KMS-11 (cell line): ENCODE measurements around the gene HOXC6.

Experiments
- H2AFZ ChIP-seq: fragments of 200-600 bp; sonication (generic); 2 replicates; pipeline ENCODE4 v1.6.1; 2016; ENCODE audit warnings: antibody characterized with exemption, mixed run types, low read depth
- H3K27ac ChIP-seq: fragments of 200-600 bp; sonication (generic); 2 replicates; pipeline ENCODE4 v1.6.1; 2016; ENCODE audit warnings: mild to moderate bottlenecking, mixed run types
- H3K27me3 ChIP-seq: fragments of 200-600 bp; sonication (generic); 2 replicates; pipeline ENCODE4 v1.6.1; 2017; ENCODE audit warnings: mild to moderate bottlenecking, low read depth, mixed run types, moderate library complexity; ENCODE audit not compliant: insufficient read depth
- H3K36me3 ChIP-seq: fragments of 200-600 bp; sonication (generic); 2 replicates; pipeline ENCODE4 v1.6.1; 2017; ENCODE audit warnings: mild to moderate bottlenecking, mixed run types; ENCODE audit not compliant: insufficient read depth
- H3K4me1 ChIP-seq: fragments of 200-600 bp; sonication (generic); 2 replicates; pipeline ENCODE4 v1.6.1; 2016; ENCODE audit warnings: mild to moderate bottlenecking, low read depth, mixed run types; ENCODE audit not compliant: poor library complexity, severe bottlenecking
- H3K4me2 ChIP-seq: fragments of 200-600 bp; sonication (generic); 2 replicates; pipeline ENCODE4 v1.7.0; 2016; ENCODE audit warnings: mild to moderate bottlenecking, mixed run types
- H3K4me3 ChIP-seq: fragments of 200-600 bp; sonication (generic); IDR thresholded peaks from 2 replicates; pipeline ENCODE4 v1.6.1; 2017; ENCODE audit warnings: low read depth, low read length, mixed read lengths; ENCODE audit not compliant: insufficient read depth
- H3K79me2 ChIP-seq: fragments of 200-600 bp; sonication (generic); 2 replicates; pipeline ENCODE4 v1.6.1; 2016; ENCODE audit warnings: low read depth, mixed run types; ENCODE audit not compliant: insufficient read depth
- H3K9ac ChIP-seq: fragments of 200-600 bp; sonication (generic); 2 replicates; pipeline ENCODE4 v1.6.1; 2016; ENCODE audit warnings: mild to moderate bottlenecking, mixed run types
- H4K20me1 ChIP-seq: fragments of 200-600 bp; sonication (generic); 2 replicates; pipeline ENCODE4 v1.6.1; 2016; ENCODE audit warnings: mild to moderate bottlenecking, mixed run types; ENCODE audit not compliant: insufficient read depth
- CTCF ChIP-seq: fragments of 200-600 bp; sonication (generic); conservative IDR thresholded peaks from 2 replicates; pipeline ENCODE4 v1.6.1; 2017; ENCODE audit warnings: low read depth, mild to moderate bottlenecking, antibody characterized with exemption, low read length, moderate library complexity, mixed read lengths

Gene HOXC6

GRCh38 chr12:53991077-53991460 lies 37.2 kb upstream of the HOXC6 start:
- H2AFZ ChIP-seq: no peak overlapping the region
- H3K36me3 ChIP-seq: no peaks in the 10 kb centered on the region
- no peak overlapping the region for H3K9ac ChIP-seq
- H3K27me3 ChIP-seq: peaks cover 100% of the 10 kb centered on the region
- H3K27ac ChIP-seq: no peak overlapping the region
- peaks cover 44% of the 10 kb centered on the region for H3K4me1 ChIP-seq
- no peaks in the 10 kb centered on the region for H3K79me2 ChIP-seq
- no peaks in the 10 kb centered on the region for H4K20me1 ChIP-seq
- H3K4me3 ChIP-seq: no peak overlapping the region
- no peak overlapping the region; the same call in 1 of the 2 replicates for H3K4me2 ChIP-seq
- TF ChIP-seq CTCF: no peak

GRCh38 chr12:53992377-53992889 lies 35.8 kb upstream of the HOXC6 start:
- no peak overlapping the region for H3K27ac ChIP-seq
- H3K4me2 ChIP-seq: no peak overlapping the region; the same call in 1 of the 2 replicates
- H3K4me1 ChIP-seq: peaks cover 50% of the 10 kb centered on the region
- H3K4me3 ChIP-seq: no peak overlapping the region
- TF ChIP-seq CTCF: no peak
- no peak overlapping the region for H3K9ac ChIP-seq
- no peaks in the 10 kb centered on the region for H3K36me3 ChIP-seq
- H3K79me2 ChIP-seq: no peaks in the 10 kb centered on the region
- H4K20me1 ChIP-seq: no peaks in the 10 kb centered on the region
- no peak overlapping the region for H2AFZ ChIP-seq
- H3K27me3 ChIP-seq: peaks cover 100% of the 10 kb centered on the region

GRCh38 chr12:53993162-53994008 lies 34.9 kb upstream of the HOXC6 start:
- no peak overlapping the region for H3K27ac ChIP-seq
- no peaks in the 10 kb centered on the region for H4K20me1 ChIP-seq
- H3K4me1 ChIP-seq: peaks cover 50% of the 10 kb centered on the region
- H3K27me3 ChIP-seq: peaks cover 100% of the 10 kb centered on the region
- H3K79me2 ChIP-seq: no peaks in the 10 kb centered on the region
- H3K36me3 ChIP-seq: no peaks in the 10 kb centered on the region
- TF ChIP-seq CTCF: no peak
- H3K9ac ChIP-seq: no peak overlapping the region
- H3K4me2 ChIP-seq: no peak overlapping the region
- no peak overlapping the region for H3K4me3 ChIP-seq
- no peak overlapping the region for H2AFZ ChIP-seq

- H3K4me3 ChIP-seq: no peak overlapping the region
- H3K4me2 ChIP-seq: no peak overlapping the region
- H4K20me1 ChIP-seq: no peaks in the 10 kb centered on the region
- peaks cover 45% of the 10 kb centered on the region for H3K4me1 ChIP-seq
- no peak overlapping the region for H3K27ac ChIP-seq
- H3K36me3 ChIP-seq: no peaks in the 10 kb centered on the region
- peaks cover 100% of the 10 kb centered on the region for H3K27me3 ChIP-seq
- no peak overlapping the region for H2AFZ ChIP-seq
- no peaks in the 10 kb centered on the region for H3K79me2 ChIP-seq
- no peak overlapping the region for H3K9ac ChIP-seq
- no peak for TF ChIP-seq CTCF
Measured at GRCh38 chr12:53994009-53994263, 34.3 kb upstream of the HOXC6 start.
